BLaER1 treated with 17β-estradiol and CSF1 and Interleukin-3, amounts not matched to agents 10 nM and 100 nM (cell line): Measurements from ENCODE around the gene IL17D.
"Not testable (repeated sequence)": the region's sequence is repeated elsewhere in the genome, so short reads cannot be mapped to it uniquely, and the experiment has no call there.

Experiments used
- H3K27ac ChIP-seq, 11 experiments: shearing (Covaris generic); formaldehyde crosslinking; 2 replicates each; pipeline ENCODE4 v1.8.1; 2022
- H3K27me3 ChIP-seq, 11 experiments: shearing (Covaris generic); formaldehyde crosslinking; 2 replicates each; pipeline ENCODE4 v1.8.1; 2022
- H3K36me3 ChIP-seq, 11 experiments: shearing (Covaris generic); formaldehyde crosslinking; 2 replicates each; pipeline ENCODE4 v1.8.1; 2022
- H3K4me1 ChIP-seq, 10 experiments: shearing (Covaris generic); formaldehyde crosslinking; 2 replicates each; pipeline ENCODE4 v1.8.1; 2022
- H3K4me2 ChIP-seq, 11 experiments: shearing (Covaris generic); formaldehyde crosslinking; 2 replicates each; pipeline ENCODE4 v1.8.1; 2022
- H3K4me3 ChIP-seq, 10 experiments: shearing (Covaris generic); formaldehyde crosslinking; 2 replicates each; pipeline ENCODE4 v1.8.1; 2022
- H3K9ac ChIP-seq, 11 experiments: shearing (Covaris generic); formaldehyde crosslinking; 2 replicates each; pipeline ENCODE4 v1.8.1; 2022
- H3K9me3 ChIP-seq, 11 experiments: shearing (Covaris generic); formaldehyde crosslinking; replicated peaks in 1 of 11; 2 replicates each; pipeline ENCODE4 v1.8.1; 2022
- H4K20me1 ChIP-seq, 11 experiments: shearing (Covaris generic); formaldehyde crosslinking; 2 replicates each; pipeline ENCODE4 v1.8.1; 2022
- Cebpa-rat ChIP-seq, 11 experiments: shearing (Covaris generic); IDR thresholded peaks; 2 replicates each; pipeline ENCODE4 v1.8.1; 2022

The IL17D gene

GRCh38 chr13:20672772-20673171 lies 30.7 kb upstream of the IL17D start:
- Histone ChIP-seq H3K27me3 (no peaks in the 10 kb centered on the region), H3K4me2 (no peak overlapping the region), H3K36me3 (peaks cover 0 to 19% (median 0%) of the 10 kb centered on the region in 11 experiments; a peak in 4 of 22 replicates), H3K4me1 (peaks cover 0 to 8% (median 0%) of the 10 kb centered on the region in 10 experiments; a peak in 2 of 20 replicates), H3K4me3 (no peak overlapping the region), H3K9ac (no peak overlapping the region), H4K20me1 (no peaks in the 10 kb centered on the region), H3K27ac (no peak overlapping the region), H3K9me3 (no peaks in the 10 kb centered on the region)
- no peak for TF ChIP-seq Cebpa-rat (IDR thresholded peaks at IDR 0.05)

- Histone ChIP-seq H3K4me2 (no peak overlapping the region), H3K36me3 (peaks cover 0 to 19% (median 0%) of the 10 kb centered on the region in 11 experiments; a peak in 4 of 22 replicates), H3K4me1 (peaks cover 0 to 6% (median 0%) of the 10 kb centered on the region in 10 experiments; a peak in 2 of 20 replicates), H3K27me3 (no peaks in the 10 kb centered on the region), H3K9me3 (no peaks in the 10 kb centered on the region), H4K20me1 (no peaks in the 10 kb centered on the region), H3K9ac (no peak overlapping the region), H3K27ac (no peak overlapping the region), H3K4me3 (no peak overlapping the region)
- no peak for TF ChIP-seq Cebpa-rat (IDR thresholded peaks at IDR 0.05)
Observed at GRCh38 chr13:20673715-20674114, 29.8 kb upstream of the IL17D start.

- Histone ChIP-seq H3K4me1 (no peaks in the 10 kb centered on the region), H3K4me3 (no peak overlapping the region), H3K36me3 (peaks cover 0 to 24% (median 0%) of the 10 kb centered on the region in 11 experiments; a peak in 5 of 22 replicates), H3K4me2 (no peak overlapping the region), H3K9me3 (no peaks in the 10 kb centered on the region), H4K20me1 (no peaks in the 10 kb centered on the region), H3K27ac (no peak overlapping the region), H3K9ac (no peak overlapping the region), H3K27me3 (no peaks in the 10 kb centered on the region)
- no peak for TF ChIP-seq Cebpa-rat (IDR thresholded peaks at IDR 0.05)
Observed at GRCh38 chr13:20676213-20676612, 27.3 kb upstream of the IL17D start.

- H3K9me3 ChIP-seq, H3K9ac ChIP-seq, H3K4me3 ChIP-seq, H3K27me3 ChIP-seq, H3K27ac ChIP-seq, H3K4me2 ChIP-seq, H3K4me1 ChIP-seq, H4K20me1 ChIP-seq: not testable (repeated sequence)
- peaks cover 0 to 19% (median 0%) of the 10 kb centered on the region in 11 experiments; a peak in 2 of 22 replicates for H3K36me3 ChIP-seq
Observed at GRCh38 chr13:20678606-20679005, 24.9 kb upstream of the IL17D start.

GRCh38 chr13:20679879-20680278 lies 23.6 kb upstream of the IL17D start:
- H3K27ac ChIP-seq = no peak overlapping the region
- H3K4me2 ChIP-seq = no peak overlapping the region
- no peaks in the 10 kb centered on the region for H4K20me1 ChIP-seq
- no peak for TF ChIP-seq Cebpa-rat (IDR thresholded peaks at IDR 0.05)
- no peak overlapping the region for H3K4me3 ChIP-seq
- H3K9ac ChIP-seq = no peak overlapping the region
- peaks cover 0 to 17% (median 0%) of the 10 kb centered on the region in 11 experiments; a peak in 2 of 22 replicates for H3K36me3 ChIP-seq
- no peaks in the 10 kb centered on the region for H3K27me3 ChIP-seq
- no peaks in the 10 kb centered on the region for H3K9me3 ChIP-seq
- no peaks in the 10 kb centered on the region for H3K4me1 ChIP-seq

GRCh38 chr13:20680416-20681080 lies 23.0 kb upstream of the IL17D start:
- H3K9me3 ChIP-seq = no peaks in the 10 kb centered on the region
- H3K4me3 ChIP-seq = no peak overlapping the region
- H3K4me2 ChIP-seq = no peak overlapping the region
- no peak overlapping the region for H3K27ac ChIP-seq
- H3K9ac ChIP-seq = no peak overlapping the region
- H3K36me3 ChIP-seq = peaks cover 0 to 14% (median 0%) of the 10 kb centered on the region in 11 experiments; a peak in 2 of 22 replicates
- no peaks in the 10 kb centered on the region for H4K20me1 ChIP-seq
- no peaks in the 10 kb centered on the region for H3K4me1 ChIP-seq
- TF ChIP-seq Cebpa-rat (IDR thresholded peaks at IDR 0.05) = no peak
- H3K27me3 ChIP-seq = no peaks in the 10 kb centered on the region

- not testable (repeated sequence) for H3K9me3 ChIP-seq, H3K4me3 ChIP-seq, H3K27ac ChIP-seq, H3K4me2 ChIP-seq, H3K36me3 ChIP-seq, H3K27me3 ChIP-seq, H4K20me1 ChIP-seq, H3K4me1 ChIP-seq, H3K9ac ChIP-seq
Observed at GRCh38 chr13:20681481-20681880, 22.0 kb upstream of the IL17D start.

GRCh38 chr13:20682061-20682460 lies 21.4 kb upstream of the IL17D start:
- TF ChIP-seq Cebpa-rat (IDR thresholded peaks at IDR 0.05) = no peak
- Histone ChIP-seq H3K9ac (no peak overlapping the region), H3K4me3 (no peak overlapping the region), H3K9me3 (no peaks in the 10 kb centered on the region), H3K4me2 (no peak overlapping the region), H4K20me1 (no peaks in the 10 kb centered on the region), H3K27ac (no peak overlapping the region), H3K27me3 (no peaks in the 10 kb centered on the region), H3K4me1 (no peaks in the 10 kb centered on the region), H3K36me3 (peaks cover 0 to 4% (median 0%) of the 10 kb centered on the region in 11 experiments; a peak in 1 of 22 replicates)

GRCh38 chr13:20684041-20684440 lies 19.5 kb upstream of the IL17D start:
- Histone ChIP-seq H3K9ac (no peak overlapping the region), H3K4me1 (no peaks in the 10 kb centered on the region), H3K36me3 (peaks cover 0 to 4% (median 0%) of the 10 kb centered on the region in 11 experiments; a peak in 1 of 22 replicates), H3K4me3 (no peak overlapping the region), H4K20me1 (no peaks in the 10 kb centered on the region), H3K9me3 (no peaks in the 10 kb centered on the region), H3K4me2 (no peak overlapping the region), H3K27me3 (no peaks in the 10 kb centered on the region), H3K27ac (no peak overlapping the region)
- no peak for TF ChIP-seq Cebpa-rat (IDR thresholded peaks at IDR 0.05)

GRCh38 chr13:20684546-20684945 lies 19.0 kb upstream of the IL17D start:
- TF ChIP-seq Cebpa-rat (IDR thresholded peaks at IDR 0.05) = no peak
- peaks cover 0 to 4% (median 0%) of the 10 kb centered on the region in 11 experiments; a peak in 1 of 22 replicates for H3K36me3 ChIP-seq
- no peak overlapping the region for H3K27ac ChIP-seq
- no peaks in the 10 kb centered on the region for H3K4me1 ChIP-seq
- H3K4me3 ChIP-seq = no peak overlapping the region
- H3K9me3 ChIP-seq = no peaks in the 10 kb centered on the region
- H3K4me2 ChIP-seq = no peak overlapping the region
- no peaks in the 10 kb centered on the region for H4K20me1 ChIP-seq
- no peaks in the 10 kb centered on the region for H3K27me3 ChIP-seq
- H3K9ac ChIP-seq = no peak overlapping the region
